Measurements from ENCODE around the gene DUOXA2. TPM values are rescaled to one million over a fixed set of nuclear protein-coding genes. Genes with fewer than 3 reads are reported as not detected.

Gene DUOXA2
- polyA plus RNA-seq, 1 donor from 2014 or later: not detected

DNA sequence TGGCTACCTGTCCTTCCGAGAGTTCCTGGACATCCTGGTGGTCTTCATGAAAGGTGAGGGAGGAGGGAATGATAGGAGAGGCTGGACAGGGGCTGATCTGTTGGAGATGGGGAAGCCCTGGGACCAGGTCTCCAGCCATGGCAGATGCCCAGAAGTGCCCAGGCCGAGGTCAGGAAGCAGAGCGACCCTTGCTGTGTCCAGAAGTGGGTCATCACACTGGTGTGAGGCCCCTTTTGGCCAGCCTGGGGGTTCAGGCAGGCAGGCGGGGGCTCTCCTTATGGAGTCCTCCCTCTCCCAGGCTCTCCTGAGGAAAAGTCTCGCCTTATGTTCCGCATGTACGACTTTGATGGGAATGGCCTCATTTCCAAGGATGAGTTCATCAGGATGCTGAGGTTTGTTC, 33.5 kb downstream of the DUOXA2 start:
- Histone ChIP-seq H3K4me2 (ENCODE audit: low read length) (no peak overlapping the region), H3K9me2 (ENCODE audit: insufficient read depth, low read length) (no peaks in the 10 kb centered on the region), H3K4me3 (ENCODE audit: low read length) (no peak overlapping the region), H2AFZ (ENCODE audit: low read depth, low read length) (no peak overlapping the region), H4K20me1 (ENCODE audit: insufficient read depth) (no peaks in the 10 kb centered on the region), H3K9me3 (ENCODE audit: low read length) (no peaks in the 10 kb centered on the region), H3K79me2 (replicated peaks; ENCODE audit: insufficient read depth, low read length) (no peaks in the 10 kb centered on the region), H3K27ac (ENCODE audit: low read length) (no peak overlapping the region), H3K36me3 (ENCODE audit: insufficient read depth, low read length) (no peaks in the 10 kb centered on the region), H3K27me3 (ENCODE audit: insufficient read depth, low read depth, low read length) (no peaks in the 10 kb centered on the region), H3F3A (ENCODE audit: insufficient read depth, low read length, poor library complexity, severe bottlenecking) (no peaks in the 10 kb centered on the region), H3K9ac (ENCODE audit: low read length) (no peak overlapping the region)
- TF ChIP-seq EP300 (conservative IDR thresholded peaks at IDR 0.05; ENCODE audit: poor library complexity, severe bottlenecking) (no peak), RAD21 (conservative IDR thresholded peaks at IDR 0.05) (no peak), SMC3 (conservative IDR thresholded peaks at IDR 0.05; ENCODE audit: poor library complexity) (no peak), EZH2 (IDR thresholded peaks at IDR 0.05; ENCODE audit: borderline replicate concordance, insufficient read depth, low read length, poor library complexity, severe bottlenecking) (no peak), POLR2AphosphoS5 (IDR thresholded peaks at IDR 0.05) (no peak), TAF1 (IDR thresholded peaks at IDR 0.05; ENCODE audit: low read depth) (no peak), MXI1 (conservative IDR thresholded peaks at IDR 0.05; ENCODE audit: poor library complexity, severe bottlenecking) (no peak)
- TF ChIP-seq, protein P1, sequence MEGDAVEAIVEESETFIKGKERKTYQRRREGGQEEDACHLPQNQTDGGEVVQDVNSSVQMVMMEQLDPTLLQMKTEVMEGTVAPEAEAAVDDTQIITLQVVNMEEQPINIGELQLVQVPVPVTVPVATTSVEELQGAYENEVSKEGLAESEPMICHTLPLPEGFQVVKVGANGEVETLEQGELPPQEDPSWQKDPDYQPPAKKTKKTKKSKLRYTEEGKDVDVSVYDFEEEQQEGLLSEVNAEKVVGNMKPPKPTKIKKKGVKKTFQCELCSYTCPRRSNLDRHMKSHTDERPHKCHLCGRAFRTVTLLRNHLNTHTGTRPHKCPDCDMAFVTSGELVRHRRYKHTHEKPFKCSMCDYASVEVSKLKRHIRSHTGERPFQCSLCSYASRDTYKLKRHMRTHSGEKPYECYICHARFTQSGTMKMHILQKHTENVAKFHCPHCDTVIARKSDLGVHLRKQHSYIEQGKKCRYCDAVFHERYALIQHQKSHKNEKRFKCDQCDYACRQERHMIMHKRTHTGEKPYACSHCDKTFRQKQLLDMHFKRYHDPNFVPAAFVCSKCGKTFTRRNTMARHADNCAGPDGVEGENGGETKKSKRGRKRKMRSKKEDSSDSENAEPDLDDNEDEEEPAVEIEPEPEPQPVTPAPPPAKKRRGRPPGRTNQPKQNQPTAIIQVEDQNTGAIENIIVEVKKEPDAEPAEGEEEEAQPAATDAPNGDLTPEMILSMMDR (IDR thresholded peaks at IDR 0.05; ENCODE audit: poor library complexity, severe bottlenecking): no peak
- TF ChIP-seq, protein P2, sequence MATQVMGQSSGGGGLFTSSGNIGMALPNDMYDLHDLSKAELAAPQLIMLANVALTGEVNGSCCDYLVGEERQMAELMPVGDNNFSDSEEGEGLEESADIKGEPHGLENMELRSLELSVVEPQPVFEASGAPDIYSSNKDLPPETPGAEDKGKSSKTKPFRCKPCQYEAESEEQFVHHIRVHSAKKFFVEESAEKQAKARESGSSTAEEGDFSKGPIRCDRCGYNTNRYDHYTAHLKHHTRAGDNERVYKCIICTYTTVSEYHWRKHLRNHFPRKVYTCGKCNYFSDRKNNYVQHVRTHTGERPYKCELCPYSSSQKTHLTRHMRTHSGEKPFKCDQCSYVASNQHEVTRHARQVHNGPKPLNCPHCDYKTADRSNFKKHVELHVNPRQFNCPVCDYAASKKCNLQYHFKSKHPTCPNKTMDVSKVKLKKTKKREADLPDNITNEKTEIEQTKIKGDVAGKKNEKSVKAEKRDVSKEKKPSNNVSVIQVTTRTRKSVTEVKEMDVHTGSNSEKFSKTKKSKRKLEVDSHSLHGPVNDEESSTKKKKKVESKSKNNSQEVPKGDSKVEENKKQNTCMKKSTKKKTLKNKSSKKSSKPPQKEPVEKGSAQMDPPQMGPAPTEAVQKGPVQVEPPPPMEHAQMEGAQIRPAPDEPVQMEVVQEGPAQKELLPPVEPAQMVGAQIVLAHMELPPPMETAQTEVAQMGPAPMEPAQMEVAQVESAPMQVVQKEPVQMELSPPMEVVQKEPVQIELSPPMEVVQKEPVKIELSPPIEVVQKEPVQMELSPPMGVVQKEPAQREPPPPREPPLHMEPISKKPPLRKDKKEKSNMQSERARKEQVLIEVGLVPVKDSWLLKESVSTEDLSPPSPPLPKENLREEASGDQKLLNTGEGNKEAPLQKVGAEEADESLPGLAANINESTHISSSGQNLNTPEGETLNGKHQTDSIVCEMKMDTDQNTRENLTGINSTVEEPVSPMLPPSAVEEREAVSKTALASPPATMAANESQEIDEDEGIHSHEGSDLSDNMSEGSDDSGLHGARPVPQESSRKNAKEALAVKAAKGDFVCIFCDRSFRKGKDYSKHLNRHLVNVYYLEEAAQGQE (IDR thresholded peaks at IDR 0.05; ENCODE audit: borderline replicate concordance): no peak

DNA sequence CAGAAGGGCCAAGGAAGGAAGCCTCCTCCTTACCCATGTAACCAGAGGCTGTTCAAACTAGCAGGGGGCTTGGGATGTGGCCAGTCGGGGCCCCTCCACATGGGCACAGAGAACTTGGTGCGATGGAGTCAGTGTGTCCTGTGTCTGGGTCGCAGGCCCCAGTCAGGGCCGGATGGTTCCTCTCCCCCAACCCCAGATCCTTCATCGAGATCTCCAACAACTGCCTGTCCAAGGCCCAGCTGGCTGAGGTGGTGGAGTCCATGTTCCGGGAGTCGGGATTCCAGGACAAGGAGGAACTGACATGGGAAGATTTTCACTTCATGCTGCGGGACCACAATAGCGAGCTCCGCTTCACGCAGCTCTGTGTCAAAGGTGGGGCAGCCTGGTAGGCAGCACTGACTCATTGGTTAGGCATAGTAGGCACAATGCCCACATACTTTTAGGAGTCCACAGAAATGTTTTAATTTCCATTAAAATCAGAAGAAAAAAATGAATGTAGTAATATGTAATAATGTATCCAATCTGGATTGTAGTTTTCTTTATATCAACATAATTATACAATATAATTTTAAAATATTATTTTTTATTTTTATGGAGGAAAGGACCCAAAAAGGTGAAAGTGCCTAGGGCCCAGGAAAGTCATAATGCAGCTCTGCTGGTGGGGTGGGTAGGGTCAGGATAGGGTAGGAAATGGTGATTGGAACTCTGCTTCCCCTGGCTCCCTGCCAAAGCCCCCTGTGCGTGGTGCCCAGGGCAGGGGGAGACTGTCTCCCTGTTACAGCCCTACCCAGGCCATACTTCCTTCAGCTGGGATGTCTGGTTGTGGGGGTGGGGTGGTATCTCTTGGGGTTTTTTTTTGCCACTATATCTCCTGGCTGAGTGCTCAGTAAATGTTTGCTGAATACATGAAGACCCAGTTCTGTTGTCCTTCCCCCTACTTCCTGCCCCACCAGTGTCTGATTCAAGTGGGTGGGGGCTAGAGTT, 34.2 kb downstream of the DUOXA2 start:
- no peaks in the 10 kb centered on the region for H3K9me3 ChIP-seq (ENCODE audit: low read length)
- no peak overlapping the region for H3K4me2 ChIP-seq (ENCODE audit: low read length)
- no peaks in the 10 kb centered on the region for H3K9me2 ChIP-seq (ENCODE audit: insufficient read depth, low read length)
- no peak overlapping the region for H2AFZ ChIP-seq (ENCODE audit: low read depth, low read length)
- TF ChIP-seq MXI1 (conservative IDR thresholded peaks at IDR 0.05; ENCODE audit: poor library complexity, severe bottlenecking): no peak
- TF ChIP-seq EZH2 (IDR thresholded peaks at IDR 0.05; ENCODE audit: borderline replicate concordance, insufficient read depth, low read length, poor library complexity, severe bottlenecking): no peak
- TF ChIP-seq, protein P2 (IDR thresholded peaks at IDR 0.05; ENCODE audit: borderline replicate concordance): no peak
- TF ChIP-seq EP300 (conservative IDR thresholded peaks at IDR 0.05; ENCODE audit: poor library complexity, severe bottlenecking): no peak
- TF ChIP-seq, protein P1 (IDR thresholded peaks at IDR 0.05; ENCODE audit: poor library complexity, severe bottlenecking): no peak
- TF ChIP-seq RAD21 (conservative IDR thresholded peaks at IDR 0.05): no peak
- no peak for TF ChIP-seq TAF1 (IDR thresholded peaks at IDR 0.05; ENCODE audit: low read depth)
- no peak for TF ChIP-seq POLR2AphosphoS5 (IDR thresholded peaks at IDR 0.05)
- TF ChIP-seq SMC3 (conservative IDR thresholded peaks at IDR 0.05; ENCODE audit: poor library complexity): no peak
- no peaks in the 10 kb centered on the region for H3F3A ChIP-seq (ENCODE audit: insufficient read depth, low read length, poor library complexity, severe bottlenecking)
- H3K9ac ChIP-seq (ENCODE audit: low read length): no peak overlapping the region
- H4K20me1 ChIP-seq (ENCODE audit: insufficient read depth): no peaks in the 10 kb centered on the region
- no peak overlapping the region for H3K4me3 ChIP-seq (ENCODE audit: low read length)
- no peaks in the 10 kb centered on the region for H3K79me2 ChIP-seq (replicated peaks; ENCODE audit: insufficient read depth, low read length)
- no peaks in the 10 kb centered on the region for H3K36me3 ChIP-seq (ENCODE audit: insufficient read depth, low read length)
- no peaks in the 10 kb centered on the region for H3K27me3 ChIP-seq (ENCODE audit: insufficient read depth, low read depth, low read length)
- no peak overlapping the region for H3K27ac ChIP-seq (ENCODE audit: low read length)
